HCEC 1CT (cell line): ENCODE results near the gene GRM5.
A peak's percentile ranks its signal among the peaks of the same experiment; 100 is the strongest.
"Not testable (repeated sequence)": the region's sequence is repeated elsewhere in the genome, so short reads cannot be mapped to it uniquely, and the experiment has no call there.

Experiments used
- DNase-seq: peaks from one replicate; pipeline ENCODE4 v3.0.0-alpha.2; 2017

GRM5 gene

DNA sequence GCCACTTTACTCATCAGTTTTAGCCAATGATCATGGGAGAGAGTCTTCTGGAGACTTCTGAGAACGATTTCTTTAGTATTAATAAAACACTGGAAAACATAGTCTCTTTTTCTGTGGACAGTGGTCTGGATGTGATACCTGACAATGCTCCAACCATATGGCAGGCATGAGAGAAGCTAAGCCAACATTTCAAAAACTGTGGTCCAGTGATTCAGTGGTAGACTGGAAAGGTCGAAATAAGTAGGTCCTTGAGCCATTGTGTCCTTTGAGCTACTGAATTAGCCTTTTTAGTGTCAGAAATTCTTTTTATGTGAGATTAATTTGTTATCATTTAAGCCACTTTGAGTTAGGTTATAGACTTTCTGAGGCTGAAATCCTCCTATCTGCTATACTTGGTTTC lies 530.5 kb downstream of the GRM5 start:
- no peak for DNase-seq

DNA sequence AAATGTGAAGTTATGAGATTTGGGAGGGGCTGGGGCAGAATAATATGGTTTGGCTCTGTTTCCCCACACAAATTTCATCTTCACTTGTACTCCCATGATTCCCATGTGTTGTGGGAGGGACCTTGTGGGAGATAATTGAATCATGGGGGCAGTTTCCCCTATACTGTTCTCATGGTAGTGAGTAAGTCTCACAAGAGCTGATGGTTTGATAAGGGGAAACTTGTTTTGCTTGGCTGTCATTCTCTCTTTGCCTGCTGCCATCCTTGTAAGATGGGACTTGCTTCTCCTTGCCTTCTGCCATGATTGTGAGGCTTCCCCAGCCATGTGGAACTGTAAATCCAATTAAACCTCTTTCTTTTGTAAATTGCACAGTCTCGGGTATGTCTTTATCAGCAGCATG lies 531.1 kb downstream of the GRM5 start:
- DNase-seq: not testable (repeated sequence)

- no peak for DNase-seq
These were observed 531.6 kb downstream of the GRM5 start for GRCh38 chr11:88534185-88534584.

DNA sequence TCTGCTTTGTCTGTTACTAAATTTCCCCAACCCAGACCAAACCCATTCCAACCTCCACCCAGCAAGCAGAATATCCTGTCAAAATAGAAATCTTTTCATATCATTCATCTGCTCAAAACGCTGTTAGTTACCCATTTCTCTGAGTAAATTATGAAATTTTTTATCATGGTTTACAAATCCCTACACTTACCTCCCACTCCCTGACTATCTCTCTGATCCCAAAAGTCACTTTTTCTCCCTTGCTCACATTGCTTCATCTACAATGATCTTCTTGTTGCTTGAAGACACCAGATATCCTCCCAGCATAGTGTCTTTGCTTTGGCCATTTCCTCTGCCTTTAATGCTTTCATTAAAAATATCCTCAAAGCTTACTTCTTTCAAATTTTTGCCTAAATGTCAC lies 532.8 kb downstream of the GRM5 start:
- no peak for DNase-seq

DNA sequence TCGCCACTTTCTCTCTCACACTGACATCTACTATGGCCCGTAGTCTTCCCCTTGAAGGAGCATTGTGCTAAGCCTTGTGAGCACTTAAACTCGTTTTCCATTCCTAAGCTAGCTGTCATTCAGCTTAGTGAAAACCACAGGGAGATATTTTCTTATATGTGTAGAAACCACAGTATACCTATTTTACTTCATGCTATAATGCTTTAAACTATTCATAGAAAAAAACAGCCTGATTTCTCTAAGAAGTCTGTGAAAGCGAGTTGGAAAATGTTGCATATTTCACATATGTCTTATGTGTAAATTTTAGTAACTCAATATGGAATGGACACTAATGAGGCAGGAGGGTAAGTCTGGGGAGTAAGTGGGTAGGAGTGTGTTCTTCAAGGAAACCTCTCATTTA lies 534.0 kb downstream of the GRM5 start:
- no peak for DNase-seq

- DNase-seq: no peak
These were observed 536.4 kb downstream of the GRM5 start for GRCh38 chr11:88529426-88529825.

- DNase-seq: peak; percentile 87
These were observed 542.3 kb downstream of the GRM5 start for GRCh38 chr11:88523386-88524071.

DNA sequence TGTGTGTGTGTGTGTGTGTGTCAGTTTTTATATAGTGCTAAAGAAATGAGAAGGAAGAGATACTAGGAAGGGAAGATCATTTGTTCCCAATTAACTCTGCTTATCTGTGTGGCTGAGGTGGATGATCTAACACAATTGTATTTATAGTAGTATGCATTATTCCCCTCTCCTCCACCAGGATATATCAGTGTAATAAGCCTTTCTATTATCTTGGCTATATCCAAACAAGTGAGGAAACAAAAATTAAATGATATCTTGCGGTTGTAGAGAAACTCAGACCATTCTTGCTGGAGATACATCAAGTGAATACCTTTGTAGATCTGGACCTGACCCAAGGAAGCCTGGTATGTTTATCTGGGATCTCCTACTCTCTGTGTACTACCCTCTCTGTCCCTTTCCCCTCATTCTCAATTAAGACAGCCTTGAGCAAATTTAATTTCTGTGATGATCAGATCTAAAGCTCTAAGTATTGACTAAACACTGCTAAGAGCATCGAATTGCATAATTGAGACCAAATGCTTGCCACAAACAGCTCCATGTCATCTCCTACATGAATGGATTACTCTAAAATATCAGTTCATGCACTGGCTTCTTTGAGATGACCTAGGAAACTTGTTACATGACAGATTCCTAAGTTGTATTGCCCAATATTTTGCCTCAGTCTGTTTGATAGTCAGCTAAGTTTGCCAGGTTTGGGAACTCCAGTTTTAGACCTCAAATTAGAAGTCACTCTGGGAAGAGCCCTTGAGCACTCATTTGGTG lies 543.0 kb downstream of the GRM5 start:
- no peak for DNase-seq

DNA sequence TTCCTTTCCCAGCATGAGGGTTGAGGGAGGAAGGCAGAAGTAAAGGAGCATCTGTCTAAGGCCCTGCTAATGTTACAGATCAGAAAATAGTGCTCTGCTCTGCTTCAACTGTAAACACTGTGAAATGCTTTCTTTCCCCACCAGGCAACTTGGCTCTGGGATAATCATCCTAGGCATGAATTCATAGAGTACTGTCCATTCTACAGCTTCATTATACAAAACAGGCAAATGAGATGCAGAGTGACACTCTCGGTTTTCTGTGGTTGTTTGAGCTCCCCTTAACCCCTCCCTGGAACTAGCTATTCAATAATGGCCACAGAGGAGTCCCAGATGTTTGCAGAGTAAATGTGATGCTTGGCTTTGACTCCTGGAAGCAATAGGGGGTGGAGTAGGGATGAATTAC lies 544.0 kb downstream of the GRM5 start:
- DNase-seq: peak; percentile 26

GRCh38 chr11:88521399-88521798 lies 544.4 kb downstream of the GRM5 start:
- no peak for DNase-seq

- peak; percentile 58 for DNase-seq
These were observed 545.4 kb downstream of the GRM5 start for GRCh38 chr11:88520391-88520790.

GRCh38 chr11:88515002-88515401 lies 550.8 kb downstream of the GRM5 start:
- no peak for DNase-seq

DNA sequence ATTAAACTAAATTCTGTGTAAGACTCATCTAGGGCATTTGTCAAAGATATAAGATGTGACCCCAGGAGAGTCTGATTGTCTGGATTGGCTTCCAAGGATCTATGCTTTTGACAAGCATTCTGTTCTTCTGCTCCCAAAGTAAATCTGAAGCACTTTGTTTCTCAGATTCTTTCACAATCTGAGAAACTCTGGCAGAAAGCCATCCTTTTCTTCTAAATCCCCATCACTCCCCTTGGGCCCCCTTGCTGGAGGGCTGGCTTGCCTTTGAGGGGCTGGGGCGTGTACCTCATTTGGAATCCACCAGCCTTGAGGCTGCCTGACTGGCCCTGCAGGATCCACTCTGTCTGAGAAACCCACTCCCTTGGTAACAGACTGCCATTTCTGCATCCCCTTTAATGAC lies 554.8 kb downstream of the GRM5 start:
- DNase-seq: no peak

- DNase-seq: no peak
These were observed 556.8 kb downstream of the GRM5 start for GRCh38 chr11:88508759-88509581.

- no peak for DNase-seq
These were observed 557.4 kb downstream of the GRM5 start for GRCh38 chr11:88508418-88508758.

DNA sequence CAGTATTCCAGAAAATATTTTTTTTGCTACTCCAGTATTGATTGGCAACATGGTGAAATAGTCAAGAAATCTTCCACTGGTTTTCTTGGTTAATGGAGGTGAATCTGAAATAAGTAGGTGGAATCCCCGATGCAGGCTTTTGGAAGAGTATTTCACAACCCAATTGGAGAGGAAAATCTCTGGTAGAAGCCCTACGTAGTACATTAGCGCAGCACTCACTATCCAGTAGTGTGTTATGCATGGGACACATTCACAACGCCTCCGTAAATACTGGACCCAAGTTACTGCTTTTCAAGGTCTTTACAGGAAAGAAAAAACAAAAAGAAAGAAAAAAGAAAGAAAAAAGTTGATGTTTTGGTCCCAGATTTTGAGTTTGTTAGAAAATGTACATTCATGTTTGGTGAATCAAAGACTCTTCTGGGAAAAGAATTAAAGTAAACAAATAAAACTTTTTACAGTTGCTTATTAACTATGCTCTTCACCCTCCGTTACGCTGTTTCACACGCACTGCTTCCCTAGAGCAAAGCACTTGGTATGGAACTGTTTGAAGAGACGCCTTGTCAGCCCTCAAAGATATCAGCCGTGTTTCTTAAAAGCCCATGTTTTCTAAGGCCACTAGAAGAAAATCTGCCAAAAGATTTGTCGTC lies 557.9 kb downstream of the GRM5 start:
- no peak for DNase-seq

- DNase-seq: no peak
These were observed 564.2 kb downstream of the GRM5 start for GRCh38 chr11:88501541-88501940.

GRCh38 chr11:88495836-88496235 lies 569.9 kb downstream of the GRM5 start:
- no peak for DNase-seq

DNA sequence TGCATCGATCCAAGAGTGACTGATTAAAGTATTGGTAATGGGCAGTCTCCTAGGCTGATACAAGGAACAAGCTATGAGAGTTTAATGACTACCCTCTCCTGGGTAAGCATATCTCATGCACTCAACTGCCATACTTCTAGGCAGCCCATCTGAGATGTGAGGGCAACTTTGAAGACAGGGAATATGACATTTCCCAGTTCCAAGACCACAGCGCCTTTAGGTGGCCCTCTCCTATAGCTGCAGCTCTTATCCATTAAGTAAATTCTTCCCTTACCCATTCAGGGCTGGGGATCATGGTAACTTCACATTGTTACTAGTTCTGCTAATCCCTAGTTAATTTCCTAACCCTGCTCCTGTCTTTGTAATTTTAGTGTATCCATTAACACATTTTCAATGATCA lies 570.9 kb downstream of the GRM5 start:
- DNase-seq: no peak

DNA sequence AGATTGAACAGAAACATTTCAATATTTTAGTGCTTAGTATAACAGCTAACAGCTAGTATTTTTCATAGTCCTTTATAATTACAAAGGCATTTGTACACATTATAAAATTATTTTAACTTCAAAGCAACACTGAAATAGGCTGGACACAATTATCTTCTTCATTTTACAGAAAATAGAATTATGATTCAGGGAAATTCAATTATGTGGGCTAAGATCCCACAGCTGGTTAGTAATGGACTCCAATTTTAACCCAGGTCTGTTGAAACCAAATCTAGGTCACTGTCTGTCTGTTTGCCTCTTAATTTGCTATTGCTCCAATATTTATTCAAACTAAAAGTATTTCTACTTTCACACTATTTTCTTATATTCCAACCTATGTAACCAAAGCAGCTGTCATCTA lies 574.1 kb downstream of the GRM5 start:
- DNase-seq: no peak

DNA sequence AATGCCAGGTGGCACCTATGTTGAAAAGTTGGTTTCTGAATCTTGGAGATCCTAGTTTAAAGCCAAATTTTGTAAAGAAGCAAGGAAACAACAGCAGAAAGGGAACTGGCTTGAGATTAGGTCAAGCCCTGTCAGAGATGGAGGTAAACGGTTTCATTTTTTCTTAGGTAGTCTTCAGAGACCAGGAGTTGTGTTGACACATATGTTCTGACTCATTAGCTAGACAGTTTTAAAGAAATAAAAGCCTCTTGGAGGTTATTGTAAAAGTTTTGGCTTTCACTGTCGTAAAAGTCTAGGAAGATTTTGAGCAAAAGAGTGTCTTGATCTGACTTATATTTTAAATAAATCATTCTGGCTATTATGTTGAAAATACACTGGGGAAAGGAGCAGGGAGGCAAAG lies 576.8 kb downstream of the GRM5 start:
- peak; percentile 25 for DNase-seq

GRCh38 chr11:88487646-88488045 lies 578.1 kb downstream of the GRM5 start:
- DNase-seq: no peak

GRCh38 chr11:88484873-88485621 lies 580.7 kb downstream of the GRM5 start:
- peak; percentile 71 for DNase-seq
